ENCODE measurements around the gene GUCY2D. TPM values are rescaled to one million over a fixed set of nuclear protein-coding genes. Genes with fewer than 3 reads are reported as not detected.

The GUCY2D gene
- total and polyA plus RNA-seq, 8 donors, result 0.25 TPM; not detected in 7

- no peak for DNase-seq
- Histone ChIP-seq H3K4me1 (peaks cover 0 to 10% (median 4%) of the 10 kb centered on the region in 4 donors), H3K36me3 (no peaks in the 10 kb centered on the region), H3K4me3 (no peak overlapping the region), H3K27ac (no peak overlapping the region), H3K27me3 (peaks cover 0 to 19% (median 7%) of the 10 kb centered on the region in 3 donors), H3K9me3 (no peaks in the 10 kb centered on the region)
- 88 to 92% (median 90%) methylated on average over 9 of the region's 9 CpGs for WGBS, 5 donors
- intact Hi-C loops (cut with DNase I; ENCODE audit: low total_unique reads), result no loop called here
- TF ChIP-seq POLR2AphosphoS5 (IDR thresholded peaks at IDR 0.05) (no peak), POLR2A (IDR thresholded peaks at IDR 0.05) (no peak), EP300 (IDR thresholded peaks at IDR 0.05) (no peak)
- TF ChIP-seq, protein P1, sequence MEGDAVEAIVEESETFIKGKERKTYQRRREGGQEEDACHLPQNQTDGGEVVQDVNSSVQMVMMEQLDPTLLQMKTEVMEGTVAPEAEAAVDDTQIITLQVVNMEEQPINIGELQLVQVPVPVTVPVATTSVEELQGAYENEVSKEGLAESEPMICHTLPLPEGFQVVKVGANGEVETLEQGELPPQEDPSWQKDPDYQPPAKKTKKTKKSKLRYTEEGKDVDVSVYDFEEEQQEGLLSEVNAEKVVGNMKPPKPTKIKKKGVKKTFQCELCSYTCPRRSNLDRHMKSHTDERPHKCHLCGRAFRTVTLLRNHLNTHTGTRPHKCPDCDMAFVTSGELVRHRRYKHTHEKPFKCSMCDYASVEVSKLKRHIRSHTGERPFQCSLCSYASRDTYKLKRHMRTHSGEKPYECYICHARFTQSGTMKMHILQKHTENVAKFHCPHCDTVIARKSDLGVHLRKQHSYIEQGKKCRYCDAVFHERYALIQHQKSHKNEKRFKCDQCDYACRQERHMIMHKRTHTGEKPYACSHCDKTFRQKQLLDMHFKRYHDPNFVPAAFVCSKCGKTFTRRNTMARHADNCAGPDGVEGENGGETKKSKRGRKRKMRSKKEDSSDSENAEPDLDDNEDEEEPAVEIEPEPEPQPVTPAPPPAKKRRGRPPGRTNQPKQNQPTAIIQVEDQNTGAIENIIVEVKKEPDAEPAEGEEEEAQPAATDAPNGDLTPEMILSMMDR (IDR thresholded peaks at IDR 0.05), result no peak
Observed at GRCh38 chr17:7959503-7960253, 42.7 kb upstream of the GUCY2D start.

DNA sequence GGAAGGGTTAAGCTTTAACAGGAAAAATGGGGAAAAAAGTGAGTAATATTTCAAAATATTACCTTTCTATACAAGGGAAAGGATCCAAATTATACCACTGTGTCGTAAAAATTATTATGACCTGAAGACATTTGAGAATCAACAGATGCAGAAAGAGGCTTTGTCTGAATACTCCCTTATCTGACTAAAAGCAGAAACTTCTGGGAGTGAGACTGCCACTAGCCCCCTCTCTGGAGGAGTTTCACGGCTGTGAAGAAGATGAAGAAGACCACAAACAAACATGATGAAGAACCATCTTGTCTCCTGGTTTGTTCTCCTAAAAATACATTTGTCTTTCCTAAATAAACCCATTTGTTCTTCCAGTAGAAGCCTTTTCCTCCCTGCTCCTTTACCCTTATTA, 41.0 kb upstream of the GUCY2D start:
- no peak overlapping the region for H3K4me3 ChIP-seq
- intact Hi-C loops (cut with DNase I; ENCODE audit: low total_unique reads), result no loop called here
- DNase-seq, result no peak
- H3K27me3 ChIP-seq, result peaks cover 0 to 19% (median 7%) of the 10 kb centered on the region in 3 donors
- no peaks in the 10 kb centered on the region for H3K9me3 ChIP-seq
- H3K36me3 ChIP-seq, result no peaks in the 10 kb centered on the region
- 40 to 58% (median 45%) methylated on average over 2 of the region's 2 CpGs for WGBS, 5 donors
- TF ChIP-seq POLR2AphosphoS5 (IDR thresholded peaks at IDR 0.05), result no peak
- no peak for TF ChIP-seq POLR2A (IDR thresholded peaks at IDR 0.05)
- no peak for TF ChIP-seq EP300 (IDR thresholded peaks at IDR 0.05)
- no peak overlapping the region for H3K27ac ChIP-seq
- H3K4me1 ChIP-seq, result peaks cover 0 to 3% (median 2%) of the 10 kb centered on the region in 4 donors

GRCh38 chr17:7967751-7968150, 34.7 kb upstream of the GUCY2D start:
- intact Hi-C loops (cut with DNase I; ENCODE audit: low total_unique reads), result no loop called here
- no peak overlapping the region for H3K4me3 ChIP-seq
- TF ChIP-seq EP300 (IDR thresholded peaks at IDR 0.05) (no peak), POLR2AphosphoS5 (IDR thresholded peaks at IDR 0.05) (no peak), POLR2A (IDR thresholded peaks at IDR 0.05) (no peak)
- TF ChIP-seq, protein P1 (IDR thresholded peaks at IDR 0.05), result no peak
- 53 to 68% (median 62%) methylated on average over 2 of the region's 2 CpGs for WGBS, 5 donors
- no peak for DNase-seq
- no peaks in the 10 kb centered on the region for H3K9me3 ChIP-seq
- no peak overlapping the region for H3K27ac ChIP-seq
- H3K27me3 ChIP-seq, result peaks cover 0 to 7% (median 0%) of the 10 kb centered on the region in 3 donors
- H3K4me1 ChIP-seq, result no peaks in the 10 kb centered on the region
- H3K36me3 ChIP-seq, result no peaks in the 10 kb centered on the region

GRCh38 chr17:7969433-7969832, 33.0 kb upstream of the GUCY2D start:
- Histone ChIP-seq H3K27ac (no peak overlapping the region), H3K9me3 (peaks cover 1 to 7% (median 4%) of the 10 kb centered on the region in 4 donors), H3K27me3 (peaks cover 0 to 7% (median 0%) of the 10 kb centered on the region in 3 donors), H3K36me3 (no peaks in the 10 kb centered on the region), H3K4me1 (no peaks in the 10 kb centered on the region), H3K4me3 (no peak overlapping the region)
- TF ChIP-seq POLR2AphosphoS5 (IDR thresholded peaks at IDR 0.05), result no peak
- TF ChIP-seq, protein P1 (IDR thresholded peaks at IDR 0.05), result no peak
- no peak for TF ChIP-seq EP300 (IDR thresholded peaks at IDR 0.05)
- TF ChIP-seq POLR2A (IDR thresholded peaks at IDR 0.05), result no peak
- 78 to 90% (median 86%) methylated on average over 6 of the region's 6 CpGs for WGBS, 5 donors
- intact Hi-C loops (cut with DNase I; ENCODE audit: low total_unique reads), result no loop called here
- no peak for DNase-seq

- Histone ChIP-seq H3K4me3 (no peak overlapping the region), H3K9me3 (peaks cover 9 to 28% (median 17%) of the 10 kb centered on the region in 4 donors), H3K4me1 (no peaks in the 10 kb centered on the region), H3K36me3 (no peaks in the 10 kb centered on the region), H3K27me3 (peaks cover 0 to 7% (median 0%) of the 10 kb centered on the region in 3 donors), H3K27ac (no peak overlapping the region)
- 69 to 73% (median 70%) methylated on average over 4 of the region's 4 CpGs for WGBS, 5 donors
- intact Hi-C loops (cut with DNase I; ENCODE audit: low total_unique reads), result no loop called here
- no peak for DNase-seq
- TF ChIP-seq EP300 (IDR thresholded peaks at IDR 0.05), result no peak
- no peak for TF ChIP-seq POLR2AphosphoS5 (IDR thresholded peaks at IDR 0.05)
- TF ChIP-seq, protein P1 (IDR thresholded peaks at IDR 0.05), result no peak
- TF ChIP-seq POLR2A (IDR thresholded peaks at IDR 0.05), result no peak
Observed at GRCh38 chr17:7971651-7972050, 30.8 kb upstream of the GUCY2D start.

All from stomach (tissue), 9 donors.